Measurements from ENCODE around the gene RABGAP1L. TPM values are rescaled to one million over a fixed set of nuclear protein-coding genes. Genes with fewer than 3 reads are reported as not detected.

The RABGAP1L gene
- total and polyA plus RNA-seq, 2 donors (not counting 3 experiments of a cell fraction or from before 2014, with no cell fraction given), result 6.4 to 22.2 TPM

DNA sequence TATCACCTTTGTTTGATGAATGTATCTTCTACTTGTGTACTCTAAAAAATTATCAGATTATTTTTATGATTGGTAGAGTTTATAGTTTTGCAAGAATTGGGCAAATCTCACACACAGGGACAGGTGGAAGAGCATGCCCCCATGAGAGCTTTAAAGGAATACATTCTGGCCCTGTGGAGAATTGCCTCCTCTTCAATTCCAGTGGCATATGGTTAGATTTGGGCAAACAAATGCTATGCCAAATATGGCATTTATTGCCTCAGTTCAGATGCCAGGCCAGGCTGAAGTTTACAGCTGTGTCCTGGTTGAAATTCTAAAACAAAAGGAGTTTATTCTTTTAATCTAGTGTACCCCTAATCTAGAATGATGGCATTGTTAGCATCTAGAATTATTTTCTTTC lies 678.1 kb downstream of the RABGAP1L start:
- Histone ChIP-seq H2AFZ (ENCODE audit: low read depth, low read length) (no peak overlapping the region), H3K9me1 (replicated peaks; ENCODE audit: control insufficient read depth, extremely low read depth, insufficient read depth, low read length) (no peaks in the 10 kb centered on the region), H3K27me3 (ENCODE audit: control insufficient read depth in 2 of 2, insufficient read depth in 2 of 2, low read length in 2 of 2) (no peaks in the 10 kb centered on the region), H3K4me1 (ENCODE audit: control insufficient read depth, extremely low read depth, insufficient read depth, low read length) (no peaks in the 10 kb centered on the region), H3K36me3 (ENCODE audit: control insufficient read depth in 2 of 2, extremely low read depth in 1 of 2, insufficient read depth in 2 of 2, low read length in 2 of 2) (no peaks in the 10 kb centered on the region), H3K9me3 (replicated peaks; ENCODE audit: control insufficient read depth, insufficient read depth, low read length) (no peaks in the 10 kb centered on the region), H3K9ac (replicated peaks; ENCODE audit: extremely low read depth, insufficient read depth, low read length) (no peak overlapping the region), H3K27ac (ENCODE audit: insufficient read depth, low read depth, low read length) (no peak overlapping the region), H3K4me3 (replicated peaks in 1 of 3; ENCODE audit: insufficient read depth in 1 of 3, low read depth in 1 of 3, low read length in 3 of 3) (no peak overlapping the region), H3K79me2 (ENCODE audit: control insufficient read depth, insufficient read depth, low read length) (no peaks in the 10 kb centered on the region), H4K20me1 (replicated peaks; ENCODE audit: control insufficient read depth, extremely low read depth, insufficient read depth, low read length) (no peaks in the 10 kb centered on the region), H3K4me2 (ENCODE audit: insufficient read depth, low read length) (no peak overlapping the region)
- BruUV-seq (replicated peaks), result no TSS peak
- dilution Hi-C loops (cut with MboI; ENCODE audit: extremely low pct_ligation_motif_present, low sequenced_read_pairs), result no loop called here
- POLR2A ChIA-PET, result no interaction called here
- CTCF ChIA-PET, result interaction anchor here (1.5 kb wide), 1 partner anchor 90 kb away, joined by 3 read pairs; no protein-coding TSS in a partner anchor
- no peak for FAIRE-seq
- no peak for DNase-seq (ENCODE audit: low read depth, low spot score)
- intact Hi-C loops (cut with micrococcal nuclease), result no loop called here
- TF ChIP-seq MYC (IDR thresholded peaks at IDR 0.05; ENCODE audit: low read depth, low read length) (no peak), EZH2 (IDR thresholded peaks at IDR 0.05; ENCODE audit: borderline replicate concordance, low read depth, low read length, severe bottlenecking) (no peak), MAX (IDR thresholded peaks at IDR 0.05; ENCODE audit: insufficient read depth, insufficient read length) (no peak), JUN (IDR thresholded peaks at IDR 0.05; ENCODE audit: borderline replicate concordance, insufficient read depth, insufficient read length, low read depth) (no peak), POLR2AphosphoS5 (IDR thresholded peaks at IDR 0.05; ENCODE audit: insufficient read depth, low read depth, low read length) (no peak), GATA2 (IDR thresholded peaks at IDR 0.05; ENCODE audit: insufficient read depth, insufficient read length, low read depth, low read length) (no peak), FOS (IDR thresholded peaks at IDR 0.05; ENCODE audit: borderline replicate concordance, insufficient read depth, low read length) (no peak), POLR2A (IDR thresholded peaks at IDR 0.05; ENCODE audit: low read depth, low read length) (no peak)
- TF ChIP-seq, protein P1, sequence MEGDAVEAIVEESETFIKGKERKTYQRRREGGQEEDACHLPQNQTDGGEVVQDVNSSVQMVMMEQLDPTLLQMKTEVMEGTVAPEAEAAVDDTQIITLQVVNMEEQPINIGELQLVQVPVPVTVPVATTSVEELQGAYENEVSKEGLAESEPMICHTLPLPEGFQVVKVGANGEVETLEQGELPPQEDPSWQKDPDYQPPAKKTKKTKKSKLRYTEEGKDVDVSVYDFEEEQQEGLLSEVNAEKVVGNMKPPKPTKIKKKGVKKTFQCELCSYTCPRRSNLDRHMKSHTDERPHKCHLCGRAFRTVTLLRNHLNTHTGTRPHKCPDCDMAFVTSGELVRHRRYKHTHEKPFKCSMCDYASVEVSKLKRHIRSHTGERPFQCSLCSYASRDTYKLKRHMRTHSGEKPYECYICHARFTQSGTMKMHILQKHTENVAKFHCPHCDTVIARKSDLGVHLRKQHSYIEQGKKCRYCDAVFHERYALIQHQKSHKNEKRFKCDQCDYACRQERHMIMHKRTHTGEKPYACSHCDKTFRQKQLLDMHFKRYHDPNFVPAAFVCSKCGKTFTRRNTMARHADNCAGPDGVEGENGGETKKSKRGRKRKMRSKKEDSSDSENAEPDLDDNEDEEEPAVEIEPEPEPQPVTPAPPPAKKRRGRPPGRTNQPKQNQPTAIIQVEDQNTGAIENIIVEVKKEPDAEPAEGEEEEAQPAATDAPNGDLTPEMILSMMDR (IDR thresholded peaks at IDR 0.05; ENCODE audit: extremely low read depth in 1 of 2, insufficient read depth in 1 of 2, low read depth in 1 of 2, low read length in 2 of 2), result no peak

All from endothelial cell of umbilical vein (primary cell).